ENCODE measurements around the gene HIBADH. TPM values are rescaled to one million over a fixed set of nuclear protein-coding genes. Genes with fewer than 3 reads are reported as not detected.

Gene HIBADH
- total and polyA plus RNA-seq, 9 of the 15 experiments (the other 6 are each of a cell fraction or from before 2014, with no cell fraction given): 10.7 to 67.8 (median 36.9) TPM

- H3K27ac ChIP-seq (ENCODE audit: extremely low read depth, low read depth, low read length): no peak overlapping the region
- ATAC-seq (no peak), FAIRE-seq (no peak), DNase-seq (ENCODE audit: extremely low read depth in 1 of 4, low spot score in 3 of 4) (no peak)
- no peaks in the 10 kb centered on the region for H4K20me1 ChIP-seq (replicated peaks; ENCODE audit: control insufficient read depth, insufficient read depth, low read length)
- no TSS peak for BruUV-seq (replicated peaks)
- H3K4me3 ChIP-seq: no peak overlapping the region
- no peaks in the 10 kb centered on the region for H3K9me1 ChIP-seq (ENCODE audit: control insufficient read depth, insufficient read depth, low read length)
- H3K79me2 ChIP-seq (ENCODE audit: control insufficient read depth, insufficient read depth, low read length): no peaks in the 10 kb centered on the region
- no peaks in the 10 kb centered on the region for H3K9me3 ChIP-seq (replicated peaks; ENCODE audit: control insufficient read depth, insufficient read depth, low read depth, low read length)
- intact Hi-C loops (cut with micrococcal nuclease): no loop called here
- H3K4me2 ChIP-seq (ENCODE audit: insufficient read depth, low read length): no peak overlapping the region
- CTCF ChIA-PET (ENCODE audit: low intra/inter-chr PET ratio): no interaction called here
- 95% methylated on average over 2 of the region's 2 CpGs for WGBS (ENCODE audit: insufficient coverage, low coverage, missing lambda C conversion rate)
- TF ChIP-seq CEBPG (CRISPR knock-in tag; IDR thresholded peaks at IDR 0.05): no peak
- peak; percentile 29 to 73; a peak in 2 of 4 replicates for TF ChIP-seq CEBPG (tag; conservative IDR thresholded peaks at IDR 0.05 in 1 of 2, IDR thresholded peaks at IDR 0.05 in 1 of 2)
- TF ChIP-seq CEBPB (tag; IDR thresholded peaks at IDR 0.05): peak; percentile 80
- no peak for TF ChIP-seq ZFPM2 (CRISPR knock-in tag; IDR thresholded peaks at IDR 0.05)
- no peak overlapping the region for H2AFZ ChIP-seq (ENCODE audit: low read depth, low read length)
- H3K27me3 ChIP-seq (ENCODE audit: control insufficient read depth in 2 of 2, insufficient read depth in 2 of 2, low read length in 2 of 2): no peaks in the 10 kb centered on the region
- no peaks in the 10 kb centered on the region for H3K4me1 ChIP-seq (replicated peaks in 1 of 2; ENCODE audit: control insufficient read depth in 2 of 2, insufficient read depth in 2 of 2, low read length in 2 of 2)
- no peak overlapping the region for H3K9ac ChIP-seq (ENCODE audit: insufficient read depth in 1 of 2, low read depth in 2 of 2, low read length in 2 of 2)
- no peaks in the 10 kb centered on the region for H3K36me3 ChIP-seq (ENCODE audit: control insufficient read depth, insufficient read depth, low read length)
- POLR2A ChIA-PET: no interaction called here
- in situ Hi-C loops (cut with MboI): no loop called here
Observed at GRCh38 chr7:27601217-27601616, 61.5 kb downstream of the HIBADH start.

GRCh38 chr7:27600247-27600646 lies 62.4 kb downstream of the HIBADH start:
- Histone ChIP-seq H3K79me2 (ENCODE audit: control insufficient read depth, insufficient read depth, low read length) (no peaks in the 10 kb centered on the region), H3K4me3 (no peak overlapping the region), H3K9me3 (replicated peaks; ENCODE audit: control insufficient read depth, insufficient read depth, low read depth, low read length) (no peaks in the 10 kb centered on the region), H3K36me3 (ENCODE audit: control insufficient read depth, insufficient read depth, low read length) (no peaks in the 10 kb centered on the region), H3K27me3 (ENCODE audit: control insufficient read depth in 2 of 2, insufficient read depth in 2 of 2, low read length in 2 of 2) (no peaks in the 10 kb centered on the region), H3K4me2 (ENCODE audit: insufficient read depth, low read length) (no peak overlapping the region), H3K27ac (ENCODE audit: extremely low read depth, low read depth, low read length) (no peak overlapping the region), H3K9me1 (ENCODE audit: control insufficient read depth, insufficient read depth, low read length) (no peaks in the 10 kb centered on the region), H3K4me1 (replicated peaks in 1 of 2; ENCODE audit: control insufficient read depth in 2 of 2, insufficient read depth in 2 of 2, low read length in 2 of 2) (no peaks in the 10 kb centered on the region), H4K20me1 (replicated peaks; ENCODE audit: control insufficient read depth, insufficient read depth, low read length) (no peaks in the 10 kb centered on the region), H3K9ac (ENCODE audit: insufficient read depth in 1 of 2, low read depth in 2 of 2, low read length in 2 of 2) (no peak overlapping the region), H2AFZ (ENCODE audit: low read depth, low read length) (no peak overlapping the region)
- no peak for DNase-seq (ENCODE audit: extremely low read depth in 1 of 4, low spot score in 3 of 4)
- no peak for ATAC-seq
- in situ Hi-C loops (cut with MboI) (no loop called here), intact Hi-C loops (cut with micrococcal nuclease) (no loop called here)
- BruUV-seq (replicated peaks): no TSS peak
- POLR2A ChIA-PET: no interaction called here
- WGBS (ENCODE audit: insufficient coverage, low coverage, missing lambda C conversion rate): 94% methylated on average over 1 of the region's 1 CpG
- FAIRE-seq: no peak
- CTCF ChIA-PET (ENCODE audit: low intra/inter-chr PET ratio): no interaction called here
- no peak for TF ChIP-seq ZNF398 (CRISPR knock-in tag; IDR thresholded peaks at IDR 0.05)
- no peak for TF ChIP-seq CREBBP (IDR thresholded peaks at IDR 0.05; ENCODE audit: low read depth, low read length)
- TF ChIP-seq ZNF184 (CRISPR knock-in tag; IDR thresholded peaks at IDR 0.05): no peak
- TF ChIP-seq ZNF609 (CRISPR knock-in tag; IDR thresholded peaks at IDR 0.05; ENCODE audit: borderline replicate concordance): no peak
- no peak for TF ChIP-seq SMARCE1 (IDR thresholded peaks at IDR 0.05)
- TF ChIP-seq LARP7 (IDR thresholded peaks at IDR 0.05): no peak
- no peak for TF ChIP-seq TCF3 (CRISPR knock-in tag; IDR thresholded peaks at IDR 0.05)
